Measurements from ENCODE around the gene RASAL2.
"Not testable (repeated sequence)": the region's sequence is repeated elsewhere in the genome, so short reads cannot be mapped to it uniquely, and the experiment has no call there.

The RASAL2 gene

GRCh38 chr1:178072326-178072725, 21.6 kb upstream of the RASAL2 start:
- no peak for DNase-seq

GRCh38 chr1:178075333-178075732, 18.6 kb upstream of the RASAL2 start:
- DNase-seq: no peak

- DNase-seq: no peak
These were observed 17.3 kb upstream of the RASAL2 start for GRCh38 chr1:178076607-178077006.

- DNase-seq: no peak
These were observed 16.0 kb upstream of the RASAL2 start for GRCh38 chr1:178077917-178078316.

GRCh38 chr1:178086294-178086693, 7.6 kb upstream of the RASAL2 start:
- DNase-seq: no peak

- DNase-seq: no peak
These were observed 7.1 kb upstream of the RASAL2 start for GRCh38 chr1:178086766-178087165.

GRCh38 chr1:178088651-178089050, 5.3 kb upstream of the RASAL2 start:
- DNase-seq: no peak

- DNase-seq: not testable (repeated sequence)
These were observed 2.5 kb upstream of the RASAL2 start for GRCh38 chr1:178091454-178091853.

- DNase-seq: no peak
These were observed 1.7 kb upstream of the RASAL2 start for GRCh38 chr1:178091986-178092745.

- no peak for DNase-seq
These were observed 918 bp upstream of the RASAL2 start for GRCh38 chr1:178092878-178093493.

- DNase-seq: peak; percentile 100
These were observed 382 bp upstream of the RASAL2 start for GRCh38 chr1:178093494-178093950.

GRCh38 chr1:178094739-178095645, 1.1 kb downstream of the RASAL2 start:
- DNase-seq: no peak

- no peak for DNase-seq
These were observed 2.5 kb downstream of the RASAL2 start for GRCh38 chr1:178096421-178096820.

- no peak for DNase-seq
These were observed 4.4 kb downstream of the RASAL2 start for GRCh38 chr1:178098262-178098661.

- DNase-seq: no peak
These were observed 7.3 kb downstream of the RASAL2 start for GRCh38 chr1:178101266-178101630.

GRCh38 chr1:178101654-178102053, 7.8 kb downstream of the RASAL2 start:
- no peak for DNase-seq

GRCh38 chr1:178102218-178102617, 8.3 kb downstream of the RASAL2 start:
- no peak for DNase-seq

- no peak for DNase-seq
These were observed 13.9 kb downstream of the RASAL2 start for GRCh38 chr1:178107823-178108222.

- no peak for DNase-seq
These were observed 15.6 kb downstream of the RASAL2 start for GRCh38 chr1:178109348-178110143.

- DNase-seq: no peak
These were observed 21.4 kb downstream of the RASAL2 start for GRCh38 chr1:178115260-178115659.

GRCh38 chr1:178118524-178118923, 24.6 kb downstream of the RASAL2 start:
- no peak for DNase-seq

- DNase-seq: peak; percentile 32
These were observed 25.7 kb downstream of the RASAL2 start for GRCh38 chr1:178119628-178120027.

- DNase-seq: no peak
These were observed 26.2 kb downstream of the RASAL2 start for GRCh38 chr1:178120088-178120487.
